GM23338 (cell line): Measurements from ENCODE around the gene FARP1. TPM values are rescaled to one million over a fixed set of nuclear protein-coding genes. Genes with fewer than 3 reads are reported as not detected.

Source experiments
- ATAC-seq: fragments of 200-7000 bp; cut with Tn5 transposase; 3 replicates; pipeline ENCODE4 v1.9.1; 2020
- DNase-seq: peaks from one replicate; pipeline ENCODE4 v3.0.0-alpha.2; 2015; ENCODE audit warnings: low spot score
- H2AFZ ChIP-seq: fragments of 200-600 bp; sonication (generic); 2 replicates; pipeline ENCODE4 v1.8.0; 2016; ENCODE audit warnings: antibody characterized with exemption, mild to moderate bottlenecking, moderate library complexity
- H3F3A ChIP-seq: fragments of 200-600 bp; sonication (generic); replicated peaks from 2 replicates; pipeline ENCODE4 v1.8.0; 2017; ENCODE audit warnings: antibody characterized with exemption, mixed run types, low read depth
- H3K27ac ChIP-seq: fragments of 200-600 bp; sonication (generic); 2 replicates; pipeline ENCODE4 v1.6.1; 2016; ENCODE audit warnings: low read depth
- H3K27me3 ChIP-seq: fragments of 200-600 bp; sonication (generic); 2 replicates; pipeline ENCODE4 v1.8.0; 2016; ENCODE audit warnings: mild to moderate bottlenecking, mixed run types, moderate library complexity; ENCODE audit not compliant: insufficient read depth
- H3K36me3 ChIP-seq: fragments of 200-600 bp; sonication (generic); 2 replicates; pipeline ENCODE4 v1.8.0; 2016; ENCODE audit warnings: mild to moderate bottlenecking; ENCODE audit not compliant: insufficient read depth
- H3K4me1 ChIP-seq: fragments of 200-600 bp; sonication (generic); 2 replicates; pipeline ENCODE4 v1.8.0; 2016; ENCODE audit warnings: mild to moderate bottlenecking, moderate library complexity; ENCODE audit not compliant: insufficient read depth
- H3K4me2 ChIP-seq: fragments of 200-600 bp; sonication (generic); 2 replicates; pipeline ENCODE4 v1.7.1; 2017; ENCODE audit warnings: mixed run types
- H3K4me3 ChIP-seq: fragments of 200-600 bp; sonication (generic); 2 replicates; pipeline ENCODE4 v1.6.1; 2016; ENCODE audit warnings: mixed run types
- H3K79me2 ChIP-seq: fragments of 200-600 bp; sonication (generic); replicated peaks from 2 replicates; pipeline ENCODE4 v1.8.0; 2017; ENCODE audit warnings: mild to moderate bottlenecking; ENCODE audit not compliant: insufficient read depth
- H3K9me2 ChIP-seq: fragments of 200-600 bp; sonication (generic); 2 replicates; pipeline ENCODE4 v1.8.0; 2017; ENCODE audit not compliant: insufficient read depth
- H4K20me1 ChIP-seq: fragments of 200-600 bp; sonication (generic); replicated peaks from 2 replicates; pipeline ENCODE4 v1.8.0; 2017; ENCODE audit warnings: mild to moderate bottlenecking; ENCODE audit not compliant: insufficient read depth
- H3K27ac Mint-ChIP-seq: 2 replicates; pipeline ENCODE4 v1.8.0; 2020; ENCODE audit warnings: inconsistent platforms, mild to moderate bottlenecking, moderate library complexity, mixed read lengths
- H3K27me3 Mint-ChIP-seq: 3 replicates; pipeline ENCODE4 v1.8.0; 2022; ENCODE audit warnings: low read depth, mild to moderate bottlenecking, moderate library complexity, mixed read lengths, inconsistent platforms; ENCODE audit not compliant: insufficient read depth, poor library complexity
- H3K36me3 Mint-ChIP-seq: 3 replicates; pipeline ENCODE4 v1.8.0; 2021; ENCODE audit warnings: low read depth, mild to moderate bottlenecking, inconsistent platforms, moderate library complexity, mixed read lengths
- H3K4me1 Mint-ChIP-seq: 3 replicates; pipeline ENCODE4 v1.8.0; 2020; ENCODE audit warnings: mild to moderate bottlenecking, inconsistent platforms, mixed read lengths
- H3K4me3 Mint-ChIP-seq: 3 replicates; pipeline ENCODE4 v1.8.0; 2021; ENCODE audit warnings: moderate library complexity, mild to moderate bottlenecking, inconsistent platforms, mixed read lengths
- H3K9me3 Mint-ChIP-seq: 3 replicates; pipeline ENCODE4 v1.8.0; 2020; ENCODE audit warnings: moderate library complexity, mild to moderate bottlenecking, inconsistent platforms, mixed read lengths
- CTCF ChIP-seq, 2 experiments: fragments of 200-600 bp in 1 of 2; sonication (generic) in 1 of 2; conservative IDR thresholded peaks; 2 replicates each; pipeline versions ENCODE4 v1.5.1 to v1.6.1; 2016 to 2017; ENCODE audit warnings: antibody characterized with exemption in 2 of 2, low read depth in 2 of 2, mild to moderate bottlenecking in 2 of 2, moderate library complexity in 1 of 2
- ETS1 ChIP-seq: IDR thresholded peaks from 2 replicates; pipeline ENCODE4 v1.6.1; 2016; ENCODE audit warnings: antibody characterized with exemption
- EZH2 ChIP-seq: fragments of 200-600 bp; sonication (generic); IDR thresholded peaks from one replicate; pipeline ENCODE4 v1.8.0; 2017; ENCODE audit warnings: antibody characterized with exemption, mild to moderate bottlenecking, low read depth; ENCODE audit not compliant: unreplicated experiment
- NANOG ChIP-seq: IDR thresholded peaks from 2 replicates; pipeline ENCODE4 v1.6.1; 2016; ENCODE audit warnings: antibody characterized with exemption, borderline replicate concordance
- POLR2AphosphoS5 ChIP-seq: IDR thresholded peaks from 2 replicates; pipeline ENCODE4 v1.6.1; 2016; ENCODE audit warnings: antibody characterized with exemption, low read depth
- REST ChIP-seq: IDR thresholded peaks from one replicate; pipeline ENCODE4 v1.6.1; 2018; ENCODE audit warnings: antibody characterized with exemption; ENCODE audit not compliant: unreplicated experiment
- ZNF114 ChIP-seq: fragments of 250-450 bp; sonication (Bioruptor Pico); IDR thresholded peaks from 2 replicates; pipeline ENCODE4 v1.5.0; 2020; ENCODE audit warnings: mild to moderate bottlenecking, moderate library complexity
- ZNF331 ChIP-seq: fragments of 250-450 bp; sonication (Bioruptor Pico); IDR thresholded peaks from 2 replicates; pipeline ENCODE4 v1.5.0; 2020; ENCODE audit warnings: low read depth, mild to moderate bottlenecking, moderate library complexity
- ZNF462 ChIP-seq: fragments of 250-450 bp; sonication (Bioruptor Pico); IDR thresholded peaks from 2 replicates; pipeline ENCODE4 v1.5.0; 2020; ENCODE audit warnings: mild to moderate bottlenecking, moderate library complexity
- polyA plus RNA-seq: library from polyadenylated mRNA; unstranded; fragments of >200 nt; fragmentation: Nextera tagmentation; extraction: Ambion mirVana; gene quantifications from 2 replicates; pipeline ENCODE4 v1.2.1, GENCODE V29; 2016
- total RNA-seq: library from RNA; depleted of rRNA; stranded (reverse); fragments of >200 nt; shearing (Covaris generic); gene quantifications from 2 replicates; pipeline ENCODE4 v1.2.3, GENCODE V29; 2014

The FARP1 gene
- total and polyA plus RNA-seq, 2 experiments from 2014 or later: 53.6 to 82.5 TPM

- no peak for TF ChIP-seq ZNF462 (CRISPR knock-in tag)
- TF ChIP-seq POLR2AphosphoS5: no peak
- TF ChIP-seq ETS1: no peak
These were observed 26.4 kb downstream of the FARP1 start (continued) for GRCh38 chr13:98169331-98169730.

GRCh38 chr13:98171900-98172589, 29.2 kb downstream of the FARP1 start:
- no peaks in the 10 kb centered on the region for H4K20me1 ChIP-seq
- H3K79me2 ChIP-seq: peaks cover 81% of the 10 kb centered on the region
- Mint-ChIP-seq H3K4me3 (peak overlapping the region; percentile 0; the same call in 1 of the 3 replicates), H3K27ac (peak overlapping the region; percentile 38; the same call in 1 of the 2 replicates), H3K4me1 (peaks cover 56% of the 10 kb centered on the region), H3K9me3 (no peaks in the 10 kb centered on the region), H3K36me3 (no peaks in the 10 kb centered on the region), H3K27me3 (peaks cover 3% of the 10 kb centered on the region)
- no peaks in the 10 kb centered on the region for H3K27me3 ChIP-seq
- H3K4me1 ChIP-seq: peaks cover 50% of the 10 kb centered on the region
- ATAC-seq (peak; percentile 46), DNase-seq (no peak)
- no peaks in the 10 kb centered on the region; the same call in 1 of the 2 replicates for H3F3A ChIP-seq
- H3K27ac ChIP-seq: peak overlapping the region; percentile 87
- no peaks in the 10 kb centered on the region for H3K9me2 ChIP-seq
- H3K4me2 ChIP-seq: peak overlapping the region; percentile 19
- no peaks in the 10 kb centered on the region for H3K36me3 ChIP-seq
- H3K4me3 ChIP-seq: 0 out of 2 replicates have a peak overlapping the region, but pooled peaks have one; percentile 20
- no peak overlapping the region for H2AFZ ChIP-seq
- TF ChIP-seq ZNF114 (CRISPR knock-in tag): no peak
- TF ChIP-seq EZH2: no peak
- TF ChIP-seq CTCF (conservative IDR thresholded peaks at IDR 0.05; ENCODE audit: low read depth in 2 of 2): no peak
- no peak for TF ChIP-seq NANOG
- TF ChIP-seq REST: no peak
- TF ChIP-seq ZNF331 (CRISPR knock-in tag): no peak
